MCF 10A (cell line): Measurements from ENCODE around the gene AP1M2. TPM values are rescaled to one million over a fixed set of nuclear protein-coding genes. Genes with fewer than 3 reads are reported as not detected.
"Not testable (repeated sequence)": the region's sequence is repeated elsewhere in the genome, so short reads cannot be mapped to it uniquely, and the experiment has no call there.

Experiments
- BruUV-seq: library from RNA; stranded (reverse); fragments of 400-500 nt; replicated peaks from 2 replicates; lab custom pipeline; 2021; lab: Mats Ljungman, UMichigan
- CTCF ChIA-PET: fragments of 300-600 bp; sonication (Branson Sonifier 250); formaldehyde crosslinking; extraction: SDS; loops from one replicate; lab custom pipeline; 2021; ENCODE audit warnings: antibody characterized with exemption, inconsistent platforms; lab: Yijun Ruan, JAX
- POLR2A ChIA-PET: fragments of 300-600, 350-650 bp; sonication (Branson Sonifier 250); formaldehyde crosslinking; extraction: SDS; loops from one replicate; lab custom pipeline; 2020; ENCODE audit warnings: antibody characterized with exemption, inconsistent platforms; lab: Yijun Ruan, JAX
- DNase-seq: peaks from one replicate; pipeline ENCODE4 v3.0.0-alpha.2; 2018; ENCODE audit not compliant: unreplicated experiment
- H3K27ac Mint-ChIP-seq: one replicate; pipeline ENCODE4 v1.8.0; 2022; ENCODE audit warnings: mild to moderate bottlenecking, low read depth, mixed read lengths; ENCODE audit not compliant: unreplicated experiment
- H3K27me3 Mint-ChIP-seq: one replicate; pipeline ENCODE4 v1.8.0; 2022; ENCODE audit warnings: mixed read lengths; ENCODE audit not compliant: insufficient read depth, unreplicated experiment
- H3K36me3 Mint-ChIP-seq: one replicate; pipeline ENCODE4 v1.8.0; 2022; ENCODE audit warnings: mild to moderate bottlenecking, moderate library complexity, mixed read lengths; ENCODE audit not compliant: insufficient read depth, unreplicated experiment
- H3K4me1 Mint-ChIP-seq: one replicate; pipeline ENCODE4 v1.8.0; 2022; ENCODE audit warnings: mixed read lengths; ENCODE audit not compliant: insufficient read depth, unreplicated experiment
- H3K4me3 Mint-ChIP-seq: one replicate; pipeline ENCODE4 v1.8.0; 2022; ENCODE audit warnings: mild to moderate bottlenecking, moderate library complexity, mixed read lengths; ENCODE audit not compliant: unreplicated experiment
- H3K9me3 Mint-ChIP-seq: one replicate; pipeline ENCODE4 v1.8.0; 2022; ENCODE audit warnings: mixed read lengths; ENCODE audit not compliant: unreplicated experiment
- intact Hi-C: fragments of 100-400 bp; cut with micrococcal nuclease; formaldehyde crosslinking; loops from 2 replicates; pipeline ENCODE4 v1.14.1; 2022
- total RNA-seq: library from RNA; stranded (reverse); gene quantifications from 2 replicates; pipeline ENCODE4 v1.2.3, GENCODE V29; 2022
- TF ChIP-seq, protein P1 (sequence below): fragments of 200-600 bp; IDR thresholded peaks from one replicate; pipeline ENCODE4 v1.8.0; 2022; ENCODE audit warnings: antibody characterized with exemption, mild to moderate bottlenecking; ENCODE audit not compliant: unreplicated experiment

The AP1M2 gene
- total RNA-seq, 1 experiment from 2014 or later: 6.1 TPM

DNA sequence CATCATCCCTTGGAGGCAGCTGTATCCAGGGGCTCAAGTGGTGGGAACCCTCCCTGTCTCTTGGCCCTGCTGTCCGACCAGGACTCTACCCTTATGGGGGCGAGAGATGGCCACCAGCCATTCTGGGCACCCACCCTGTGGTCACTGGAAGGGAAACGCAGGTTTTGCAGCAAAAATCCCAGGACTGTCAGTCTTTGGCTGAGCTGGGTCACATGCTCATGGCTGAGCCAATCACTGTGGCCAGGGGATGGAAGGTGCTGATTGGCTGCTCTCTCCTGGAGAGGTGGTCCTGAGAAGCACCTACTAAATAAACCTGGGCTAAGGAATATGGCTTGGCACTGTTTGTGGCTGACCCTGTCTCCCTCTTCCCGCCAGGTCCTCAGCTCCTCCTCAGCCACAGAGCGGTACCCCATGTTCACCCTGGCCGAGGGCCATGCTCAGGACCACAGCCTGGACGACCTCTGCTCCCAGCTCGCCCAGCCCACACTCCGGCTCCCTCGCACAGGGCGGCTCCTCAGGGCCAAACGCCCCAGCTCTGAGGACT, 34.5 kb downstream of the AP1M2 start:
- TF ChIP-seq, protein P1, sequence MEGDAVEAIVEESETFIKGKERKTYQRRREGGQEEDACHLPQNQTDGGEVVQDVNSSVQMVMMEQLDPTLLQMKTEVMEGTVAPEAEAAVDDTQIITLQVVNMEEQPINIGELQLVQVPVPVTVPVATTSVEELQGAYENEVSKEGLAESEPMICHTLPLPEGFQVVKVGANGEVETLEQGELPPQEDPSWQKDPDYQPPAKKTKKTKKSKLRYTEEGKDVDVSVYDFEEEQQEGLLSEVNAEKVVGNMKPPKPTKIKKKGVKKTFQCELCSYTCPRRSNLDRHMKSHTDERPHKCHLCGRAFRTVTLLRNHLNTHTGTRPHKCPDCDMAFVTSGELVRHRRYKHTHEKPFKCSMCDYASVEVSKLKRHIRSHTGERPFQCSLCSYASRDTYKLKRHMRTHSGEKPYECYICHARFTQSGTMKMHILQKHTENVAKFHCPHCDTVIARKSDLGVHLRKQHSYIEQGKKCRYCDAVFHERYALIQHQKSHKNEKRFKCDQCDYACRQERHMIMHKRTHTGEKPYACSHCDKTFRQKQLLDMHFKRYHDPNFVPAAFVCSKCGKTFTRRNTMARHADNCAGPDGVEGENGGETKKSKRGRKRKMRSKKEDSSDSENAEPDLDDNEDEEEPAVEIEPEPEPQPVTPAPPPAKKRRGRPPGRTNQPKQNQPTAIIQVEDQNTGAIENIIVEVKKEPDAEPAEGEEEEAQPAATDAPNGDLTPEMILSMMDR: no peak
- ChIA-PET CTCF (interaction anchor here (0.6 to 2.9 kb wide), 17 partner anchors 10 to 116 kb away, joined by 3 to 16 read pairs (median 4); no protein-coding TSS in a partner anchor), POLR2A (interaction anchor here (1.1 to 1.5 kb wide), 4 partner anchors 8 to 165 kb away, joined by 3 to 6 read pairs (median 4); partner anchors contain the start of genes CDC37 and DNM2)
- Mint-ChIP-seq H3K27ac (no peak overlapping the region), H3K27me3 (no peaks in the 10 kb centered on the region), H3K4me3 (no peak overlapping the region), H3K36me3 (peaks cover 81% of the 10 kb centered on the region), H3K9me3 (no peaks in the 10 kb centered on the region), H3K4me1 (no peaks in the 10 kb centered on the region)
- peak; percentile 23 for DNase-seq
- no TSS peak for BruUV-seq
- intact Hi-C loops: no loop called here

DNA sequence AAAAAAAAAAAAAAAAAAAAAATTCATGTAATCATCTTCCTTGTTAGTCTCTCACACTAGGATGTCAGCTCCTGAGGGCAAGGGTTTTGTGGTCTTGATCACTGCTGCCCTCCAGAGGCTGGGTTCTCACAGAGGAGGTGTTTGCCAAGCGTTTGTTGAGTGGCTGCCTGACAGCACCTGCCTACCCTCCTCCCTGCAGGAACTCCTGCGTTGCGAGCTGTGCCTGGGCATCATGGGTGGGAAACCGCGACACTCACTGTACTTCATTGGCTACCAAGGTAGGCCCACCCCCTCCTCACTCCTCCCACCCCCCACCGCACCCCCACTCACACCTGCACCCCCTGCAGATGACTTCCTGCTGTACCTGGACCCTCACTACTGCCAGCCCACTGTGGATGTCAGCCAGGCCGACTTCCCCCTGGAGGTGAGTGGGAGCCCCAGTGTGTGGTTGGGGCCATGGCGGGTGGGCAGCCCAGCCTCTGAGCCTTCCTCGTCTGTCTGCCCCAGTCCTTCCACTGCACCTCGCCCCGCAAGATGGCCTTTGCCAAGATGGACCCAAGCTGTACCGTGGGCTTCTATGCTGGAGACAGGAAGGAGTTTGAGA, 35.3 kb downstream of the AP1M2 start:
- peak; percentile 72 for DNase-seq
- peaks cover 89% of the 10 kb centered on the region for H3K36me3 Mint-ChIP-seq
- ChIA-PET POLR2A (interaction anchor here (0.6 to 1.1 kb wide), 3 partner anchors 10 to 48 kb away, joined by 3 read pairs; no protein-coding TSS in a partner anchor), CTCF (interaction anchor here (0.6 to 2.9 kb wide), 14 partner anchors 9 to 113 kb away, joined by 3 to 16 read pairs (median 4); no protein-coding TSS in a partner anchor)
- no peak overlapping the region for H3K27ac Mint-ChIP-seq
- H3K4me3 Mint-ChIP-seq: no peak overlapping the region
- H3K27me3 Mint-ChIP-seq: no peaks in the 10 kb centered on the region
- intact Hi-C loops: loop anchor here (1.0 kb wide), 1 partner anchor 46 kb away; no protein-coding TSS in a partner anchor
- H3K9me3 Mint-ChIP-seq: no peaks in the 10 kb centered on the region
- H3K4me1 Mint-ChIP-seq: no peaks in the 10 kb centered on the region
- no TSS peak for BruUV-seq
- TF ChIP-seq, protein P1: peak; percentile 27

DNA sequence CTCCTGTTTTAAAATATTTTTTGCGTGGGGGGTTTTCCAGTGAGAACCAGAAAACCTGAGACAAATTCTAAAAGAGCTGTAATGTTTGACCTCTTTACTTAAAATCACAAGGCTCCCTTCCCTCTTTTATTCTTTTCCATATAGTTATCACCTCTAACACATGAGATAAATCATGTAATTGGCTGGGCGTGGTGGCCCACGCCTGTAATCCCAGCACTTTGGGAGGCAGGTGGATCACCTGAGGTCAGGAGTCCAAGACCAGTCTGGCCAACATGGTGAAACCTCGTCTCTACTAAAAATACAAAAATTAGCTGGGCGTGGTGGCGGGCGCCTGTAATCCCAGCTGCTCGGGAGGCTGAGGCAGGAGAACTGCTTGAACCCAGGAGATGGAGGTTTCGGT, 36.1 kb downstream of the AP1M2 start:
- intact Hi-C loops: loop anchor here (1.0 kb wide), 1 partner anchor 46 kb away; no protein-coding TSS in a partner anchor
- DNase-seq, H3K27ac Mint-ChIP-seq, H3K9me3 Mint-ChIP-seq, H3K27me3 Mint-ChIP-seq, H3K4me1 Mint-ChIP-seq, BruUV-seq, H3K4me3 Mint-ChIP-seq: not testable (repeated sequence)
- ChIA-PET POLR2A (interaction anchor here (1.0 kb wide), 1 partner anchor 14 kb away, joined by 3 read pairs; no protein-coding TSS in a partner anchor), CTCF (interaction anchor here (0.5 to 2.9 kb wide), 6 partner anchors 8 to 114 kb away, joined by 3 to 16 read pairs (median 4); no protein-coding TSS in a partner anchor)
- peaks cover 85% of the 10 kb centered on the region for H3K36me3 Mint-ChIP-seq

DNA sequence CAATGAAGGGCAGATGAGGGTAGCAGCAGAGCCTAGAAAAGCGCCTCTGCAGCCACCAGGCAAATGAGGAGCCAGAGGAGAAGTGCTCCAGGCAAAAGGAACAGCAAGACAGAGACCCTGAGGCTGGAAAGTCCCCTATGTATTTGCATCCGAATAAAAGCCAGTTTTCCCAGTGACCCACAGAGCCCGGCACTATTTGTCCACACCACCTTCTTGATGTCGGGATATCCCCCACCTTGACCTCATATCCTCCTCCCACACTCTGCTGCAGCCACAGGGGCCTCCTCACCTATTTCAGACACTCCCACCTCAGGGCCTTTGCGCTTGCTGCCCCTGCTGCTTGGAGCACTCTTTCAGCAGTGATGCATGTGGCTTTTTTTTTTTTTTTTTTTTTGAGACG, 36.8 kb downstream of the AP1M2 start:
- Mint-ChIP-seq H3K36me3 (peaks cover 85% of the 10 kb centered on the region), H3K4me3 (no peak overlapping the region), H3K27me3 (no peaks in the 10 kb centered on the region), H3K27ac (no peak overlapping the region), H3K4me1 (no peaks in the 10 kb centered on the region), H3K9me3 (no peaks in the 10 kb centered on the region)
- CTCF ChIA-PET: interaction anchor here (0.5 kb wide), 1 partner anchor 47 kb away, joined by 3 read pairs; no protein-coding TSS in a partner anchor
- intact Hi-C loops: no loop called here
- POLR2A ChIA-PET: no interaction called here
- TF ChIP-seq, protein P1: no peak
- BruUV-seq: no TSS peak
- no peak for DNase-seq
